ENCODE data around the gene FGD3. TPM values are rescaled to one million over a fixed set of nuclear protein-coding genes. Genes with fewer than 3 reads are reported as not detected.

The FGD3 gene
- total RNA-seq, 1 donor from 2014 or later: 1.8 TPM

GRCh38 chr9:93061791-93062763 lies 114.8 kb downstream of the FGD3 start:
- no peaks in the 10 kb centered on the region for H3K36me3 ChIP-seq
- intact Hi-C loops (cut with micrococcal nuclease): no loop called here
- H3K4me1 ChIP-seq: peaks cover 25% of the 10 kb centered on the region
- H3K27me3 ChIP-seq (ENCODE audit: low read depth): peaks cover 45% of the 10 kb centered on the region
- H3K4me3 ChIP-seq: no peak overlapping the region
- no peak for TF ChIP-seq CTCF (IDR thresholded peaks at IDR 0.05; ENCODE audit: borderline replicate concordance)
- no peak overlapping the region for H3K27ac ChIP-seq (replicated peaks)
- no peak for DNase-seq
- H3K9me3 ChIP-seq (replicated peaks): no peaks in the 10 kb centered on the region

- intact Hi-C loops (cut with micrococcal nuclease): no loop called here
- Histone ChIP-seq H3K9me3 (replicated peaks) (no peaks in the 10 kb centered on the region), H3K27me3 (ENCODE audit: low read depth) (peaks cover 31% of the 10 kb centered on the region), H3K4me3 (no peak overlapping the region), H3K27ac (replicated peaks) (no peak overlapping the region), H3K36me3 (no peaks in the 10 kb centered on the region), H3K4me1 (peaks cover 10% of the 10 kb centered on the region)
- DNase-seq: peak; percentile 28
- no peak for TF ChIP-seq CTCF (IDR thresholded peaks at IDR 0.05; ENCODE audit: borderline replicate concordance)
Observed at GRCh38 chr9:93064392-93065134, 117.2 kb downstream of the FGD3 start.

GRCh38 chr9:93065135-93065720 lies 117.9 kb downstream of the FGD3 start:
- DNase-seq: no peak
- Histone ChIP-seq H3K27me3 (ENCODE audit: low read depth) (peaks cover 25% of the 10 kb centered on the region), H3K4me3 (no peak overlapping the region), H3K4me1 (peaks cover 5% of the 10 kb centered on the region), H3K36me3 (no peaks in the 10 kb centered on the region), H3K9me3 (replicated peaks) (no peaks in the 10 kb centered on the region), H3K27ac (replicated peaks) (no peak overlapping the region)
- intact Hi-C loops (cut with micrococcal nuclease): no loop called here
- TF ChIP-seq CTCF (IDR thresholded peaks at IDR 0.05; ENCODE audit: borderline replicate concordance): no peak

GRCh38 chr9:93066978-93067603 lies 119.8 kb downstream of the FGD3 start:
- no peak for TF ChIP-seq CTCF (IDR thresholded peaks at IDR 0.05; ENCODE audit: borderline replicate concordance)
- H3K9me3 ChIP-seq (replicated peaks): no peaks in the 10 kb centered on the region
- no peaks in the 10 kb centered on the region for H3K36me3 ChIP-seq
- H3K4me3 ChIP-seq: no peak overlapping the region
- peaks cover 11% of the 10 kb centered on the region for H3K4me1 ChIP-seq
- H3K27ac ChIP-seq (replicated peaks): no peak overlapping the region
- DNase-seq: no peak
- peaks cover 9% of the 10 kb centered on the region for H3K27me3 ChIP-seq (ENCODE audit: low read depth)
- intact Hi-C loops (cut with micrococcal nuclease): no loop called here

GRCh38 chr9:93068956-93069355 lies 121.6 kb downstream of the FGD3 start:
- no peak for DNase-seq
- Histone ChIP-seq H3K9me3 (replicated peaks) (no peaks in the 10 kb centered on the region), H3K36me3 (no peaks in the 10 kb centered on the region), H3K4me1 (peaks cover 20% of the 10 kb centered on the region), H3K27me3 (ENCODE audit: low read depth) (no peaks in the 10 kb centered on the region), H3K4me3 (no peak overlapping the region), H3K27ac (replicated peaks) (no peak overlapping the region)
- no peak for TF ChIP-seq CTCF (IDR thresholded peaks at IDR 0.05; ENCODE audit: borderline replicate concordance)
- intact Hi-C loops (cut with micrococcal nuclease): no loop called here

Measured in left ventricle myocardium inferior (tissue), 1 donor.